Mesendoderm (in vitro differentiated cells): ENCODE data around the gene HOXD4.
A peak's percentile ranks its signal among the peaks of the same experiment; 100 is the strongest.

ENCODE experiments used
- DNase-seq: peaks from one replicate; pipeline ENCODE4 v3.0.0; 2013
- H2AK5ac ChIP-seq: 2 replicates; pipeline ENCODE4 v1.6.1; 2013; ENCODE audit warnings: low read length, inconsistent platforms
- H2BK120ac ChIP-seq: 2 replicates; pipeline ENCODE4 v1.6.1; 2013; ENCODE audit warnings: low read depth, mild to moderate bottlenecking, low read length, moderate library complexity, mixed read lengths
- H2BK15ac ChIP-seq: replicated peaks from 2 replicates; pipeline ENCODE4 v1.6.1; 2013; ENCODE audit warnings: low read depth, mild to moderate bottlenecking, moderate library complexity
- H2BK5ac ChIP-seq: 2 replicates; pipeline ENCODE4 v1.6.1; 2013; ENCODE audit warnings: low read length, inconsistent platforms
- H3K18ac ChIP-seq: 2 replicates; pipeline ENCODE4 v1.6.1; 2013; ENCODE audit warnings: mild to moderate bottlenecking, low read length, mixed read lengths
- H3K23ac ChIP-seq: one replicate; pipeline ENCODE4 v1.6.1; 2013; ENCODE audit warnings: low read length
- H3K27ac ChIP-seq: 2 replicates; pipeline ENCODE4 v1.5.1; 2013; ENCODE audit warnings: low read depth, mild to moderate bottlenecking, inconsistent platforms, low read length, moderate library complexity
- H3K27me3 ChIP-seq: 2 replicates; pipeline ENCODE4 v1.6.1; 2013; ENCODE audit warnings: low read length, control low read depth, mild to moderate bottlenecking, inconsistent platforms; ENCODE audit not compliant: insufficient read depth, poor library complexity
- H3K36me3 ChIP-seq: 2 replicates; pipeline ENCODE4 v1.6.1; 2013; ENCODE audit warnings: low read length, inconsistent platforms; ENCODE audit not compliant: control insufficient read depth, insufficient read depth
- H3K4ac ChIP-seq: one replicate; pipeline ENCODE4 v1.6.1; 2013; ENCODE audit warnings: low read depth, mild to moderate bottlenecking, low read length, moderate library complexity
- H3K4me1 ChIP-seq: 2 replicates; pipeline ENCODE4 v1.6.1; 2013; ENCODE audit warnings: low read depth, low read length, inconsistent platforms; ENCODE audit not compliant: control insufficient read depth
- H3K4me2 ChIP-seq: 2 replicates; pipeline ENCODE4 v1.6.1; 2013; ENCODE audit warnings: low read length
- H3K4me3 ChIP-seq: 2 replicates; pipeline ENCODE4 v1.5.1; 2013; ENCODE audit warnings: mild to moderate bottlenecking, low read length
- H3K56ac ChIP-seq: one replicate; pipeline ENCODE4 v1.6.1; 2013; ENCODE audit warnings: low read length
- H3K79me1 ChIP-seq: 2 replicates; pipeline ENCODE4 v1.6.1; 2013; ENCODE audit warnings: low read length, inconsistent platforms
- H3K79me2 ChIP-seq: 2 replicates; pipeline ENCODE4 v1.6.1; 2013; ENCODE audit warnings: mild to moderate bottlenecking, low read length; ENCODE audit not compliant: control insufficient read depth, insufficient read depth
- H3K9ac ChIP-seq: 2 replicates; pipeline ENCODE4 v1.6.1; 2013; ENCODE audit warnings: low read length, inconsistent platforms
- H4K5ac ChIP-seq: one replicate; pipeline ENCODE4 v1.6.1; 2013; ENCODE audit warnings: low read length
- H4K8ac ChIP-seq: one replicate; pipeline ENCODE4 v1.6.1; 2013; ENCODE audit warnings: low read depth, mild to moderate bottlenecking, control low read depth, low read length, moderate library complexity
- WGBS: extraction: QIAGEN DNeasy Blood & Tissue Kit; methylation state at CpG from one replicate; pipeline ENCODE4 v1.1.7; 2013; ENCODE audit warnings: low lambda C conversion rate, missing lambda C conversion rate; ENCODE audit not compliant: insufficient coverage; ENCODE audit errors: extremely low coverage; 5-methylcytosine and 5-hydroxymethylcytosine counted together

Gene HOXD4

GRCh38 chr2:176174382-176174823 is 23.1 kb downstream of the HOXD4 start:
- Histone ChIP-seq H3K56ac (peak overlapping the region; percentile 25), H4K8ac (no peak overlapping the region), H3K27ac (no peak overlapping the region), H3K4me1 (peaks cover 2% of the 10 kb centered on the region), H3K18ac (no peak overlapping the region), H3K27me3 (peaks cover 63% of the 10 kb centered on the region), H3K36me3 (no peaks in the 10 kb centered on the region), H3K79me1 (no peaks in the 10 kb centered on the region), H2AK5ac (no peak overlapping the region), H3K9ac (no peak overlapping the region), H3K23ac (no peak overlapping the region), H2BK120ac (no peak overlapping the region), H3K4me3 (no peak overlapping the region), H2BK5ac (no peak overlapping the region), H2BK15ac (no peak overlapping the region), H4K5ac (no peak overlapping the region), H3K4me2 (no peak overlapping the region), H3K79me2 (no peaks in the 10 kb centered on the region), H3K4ac (no peak overlapping the region)
- no peak for DNase-seq
- no CpG with 5 or more reads among the region's 14 CpGs for WGBS

DNA sequence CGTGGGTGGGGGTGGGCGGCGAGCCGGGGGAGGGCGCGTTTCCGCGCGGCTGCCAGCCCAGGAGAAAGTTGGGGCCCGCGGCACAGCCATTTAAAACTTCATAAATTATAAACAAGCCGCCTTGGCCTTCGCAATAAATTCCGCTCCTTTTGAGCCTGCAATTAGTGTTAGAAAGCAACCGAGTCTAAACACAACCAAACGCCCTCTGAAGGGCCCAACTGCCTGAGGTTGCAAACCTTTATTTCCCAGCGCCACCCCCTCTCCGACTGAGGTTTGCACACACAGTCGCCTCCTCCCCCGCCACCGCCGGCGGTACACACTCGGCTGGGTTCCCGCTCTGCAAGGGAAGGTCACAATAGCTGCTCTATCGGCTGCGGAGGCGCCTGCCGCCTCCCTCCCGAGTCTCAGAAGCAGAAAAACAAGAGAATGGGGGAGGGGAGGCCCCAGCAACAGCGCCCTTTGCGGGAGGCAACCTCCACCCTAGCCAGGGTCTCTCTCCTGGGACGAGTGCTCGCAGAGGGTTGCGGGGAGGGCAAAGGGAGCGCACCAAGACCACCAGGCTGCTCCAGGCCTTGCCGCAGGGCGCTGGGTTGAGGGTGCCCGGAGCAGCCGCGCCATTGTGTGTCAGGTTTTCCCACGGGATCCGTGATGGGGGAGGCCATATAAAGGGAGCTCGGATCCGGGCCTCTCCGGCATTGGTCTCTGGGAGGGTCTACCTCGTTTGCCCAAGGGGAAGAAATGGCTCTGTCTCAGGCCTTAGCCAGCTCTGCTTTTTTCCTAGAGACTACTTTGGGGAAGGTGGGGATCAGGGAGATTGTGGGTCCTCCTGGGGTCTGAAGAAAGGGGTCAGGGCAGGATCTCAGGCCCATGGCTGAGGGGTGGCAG is 23.7 kb downstream of the HOXD4 start:
- peak; percentile 73 for DNase-seq
- H3K4me2 ChIP-seq: peak overlapping the region; percentile 45
- no peak overlapping the region for H2BK15ac ChIP-seq
- H3K4me1 ChIP-seq: peaks cover 2% of the 10 kb centered on the region
- peaks cover 64% of the 10 kb centered on the region for H3K27me3 ChIP-seq
- no peak overlapping the region for H2BK120ac ChIP-seq
- H3K9ac ChIP-seq: peak overlapping the region; percentile 20
- no peak overlapping the region for H4K5ac ChIP-seq
- no peak overlapping the region for H3K18ac ChIP-seq
- no peaks in the 10 kb centered on the region for H3K79me2 ChIP-seq
- H3K23ac ChIP-seq: no peak overlapping the region
- H4K8ac ChIP-seq: no peak overlapping the region
- H3K27ac ChIP-seq: no peak overlapping the region
- H3K4me3 ChIP-seq: no peak overlapping the region
- no peak overlapping the region for H2BK5ac ChIP-seq
- no CpG with 5 or more reads among the region's 47 CpGs for WGBS
- no peaks in the 10 kb centered on the region for H3K36me3 ChIP-seq
- no peaks in the 10 kb centered on the region for H3K79me1 ChIP-seq
- H3K56ac ChIP-seq: peak overlapping the region; percentile 80
- no peak overlapping the region for H2AK5ac ChIP-seq
- H3K4ac ChIP-seq: no peak overlapping the region

DNA sequence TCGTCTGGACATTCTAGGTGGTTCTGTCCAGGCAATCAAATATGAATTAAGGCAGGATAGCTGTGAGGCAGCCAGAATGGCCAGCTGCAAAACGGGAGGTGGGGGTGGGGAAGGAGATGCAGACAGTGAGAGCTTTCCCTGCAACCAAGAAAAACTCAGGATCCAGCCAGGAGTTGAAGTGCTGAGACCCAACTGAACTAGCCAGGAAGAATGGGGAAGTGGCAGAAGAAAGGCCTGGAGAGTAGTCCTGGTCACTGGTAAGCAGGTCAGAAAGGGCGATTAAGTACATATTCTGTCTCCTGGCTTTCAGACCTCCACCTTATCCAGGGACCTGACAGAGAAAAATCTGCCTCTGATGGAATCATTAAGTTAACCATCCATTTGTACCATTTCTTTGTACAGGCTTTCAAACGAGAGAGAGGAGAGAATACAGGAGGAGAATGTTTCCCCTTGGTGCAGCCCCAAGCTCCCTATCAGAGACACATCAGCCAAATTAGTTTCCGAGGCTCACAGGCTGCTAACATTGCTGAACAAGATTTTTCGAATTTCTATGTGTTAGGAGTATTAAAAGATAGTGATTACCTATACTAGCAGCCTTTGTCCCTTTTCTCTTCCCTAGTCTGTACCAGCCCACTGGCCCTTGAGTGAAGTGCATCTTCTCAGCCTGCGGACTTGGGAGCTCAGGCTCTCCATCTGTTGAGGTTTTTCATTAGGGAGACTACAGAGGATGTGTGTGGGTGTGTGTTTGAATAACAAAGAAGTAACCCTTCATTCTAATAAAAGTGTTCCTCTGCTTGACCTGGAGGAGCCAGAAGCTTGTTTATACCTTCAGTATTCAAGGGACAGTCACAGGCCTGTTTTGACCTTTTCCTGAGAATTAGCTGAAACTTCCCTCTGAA is 24.6 kb downstream of the HOXD4 start:
- no peak overlapping the region for H3K23ac ChIP-seq
- H2BK5ac ChIP-seq: no peak overlapping the region
- peaks cover 68% of the 10 kb centered on the region for H3K27me3 ChIP-seq
- no CpG with 5 or more reads among the region's 7 CpGs for WGBS
- no peak overlapping the region for H3K4ac ChIP-seq
- no peak overlapping the region for H2BK120ac ChIP-seq
- no peaks in the 10 kb centered on the region for H3K79me2 ChIP-seq
- no peak for DNase-seq
- no peak overlapping the region for H2BK15ac ChIP-seq
- no peak overlapping the region for H4K8ac ChIP-seq
- H3K36me3 ChIP-seq: no peaks in the 10 kb centered on the region
- peaks cover 2% of the 10 kb centered on the region for H3K4me1 ChIP-seq
- H3K4me2 ChIP-seq: no peak overlapping the region
- H2AK5ac ChIP-seq: no peak overlapping the region
- H3K56ac ChIP-seq: no peak overlapping the region
- no peak overlapping the region for H3K9ac ChIP-seq
- H4K5ac ChIP-seq: no peak overlapping the region
- H3K4me3 ChIP-seq: no peak overlapping the region
- H3K18ac ChIP-seq: no peak overlapping the region
- H3K27ac ChIP-seq: no peak overlapping the region
- no peaks in the 10 kb centered on the region for H3K79me1 ChIP-seq

GRCh38 chr2:176177580-176178037 is 26.3 kb downstream of the HOXD4 start:
- Histone ChIP-seq H4K5ac (no peak overlapping the region), H3K56ac (peak overlapping the region; percentile 19), H3K23ac (no peak overlapping the region), H3K4me2 (peak overlapping the region; percentile 32), H3K4me1 (peaks cover 2% of the 10 kb centered on the region), H3K18ac (no peak overlapping the region), H3K4me3 (no peak overlapping the region), H2AK5ac (no peak overlapping the region), H3K27me3 (peaks cover 61% of the 10 kb centered on the region), H4K8ac (no peak overlapping the region), H3K36me3 (no peaks in the 10 kb centered on the region), H3K9ac (peak overlapping the region; percentile 50), H2BK120ac (no peak overlapping the region), H3K79me1 (no peaks in the 10 kb centered on the region), H2BK15ac (no peak overlapping the region), H2BK5ac (no peak overlapping the region), H3K4ac (no peak overlapping the region), H3K27ac (no peak overlapping the region), H3K79me2 (no peaks in the 10 kb centered on the region)
- peak; percentile 52 for DNase-seq
- WGBS: no CpG with 5 or more reads among the region's 12 CpGs

DNA sequence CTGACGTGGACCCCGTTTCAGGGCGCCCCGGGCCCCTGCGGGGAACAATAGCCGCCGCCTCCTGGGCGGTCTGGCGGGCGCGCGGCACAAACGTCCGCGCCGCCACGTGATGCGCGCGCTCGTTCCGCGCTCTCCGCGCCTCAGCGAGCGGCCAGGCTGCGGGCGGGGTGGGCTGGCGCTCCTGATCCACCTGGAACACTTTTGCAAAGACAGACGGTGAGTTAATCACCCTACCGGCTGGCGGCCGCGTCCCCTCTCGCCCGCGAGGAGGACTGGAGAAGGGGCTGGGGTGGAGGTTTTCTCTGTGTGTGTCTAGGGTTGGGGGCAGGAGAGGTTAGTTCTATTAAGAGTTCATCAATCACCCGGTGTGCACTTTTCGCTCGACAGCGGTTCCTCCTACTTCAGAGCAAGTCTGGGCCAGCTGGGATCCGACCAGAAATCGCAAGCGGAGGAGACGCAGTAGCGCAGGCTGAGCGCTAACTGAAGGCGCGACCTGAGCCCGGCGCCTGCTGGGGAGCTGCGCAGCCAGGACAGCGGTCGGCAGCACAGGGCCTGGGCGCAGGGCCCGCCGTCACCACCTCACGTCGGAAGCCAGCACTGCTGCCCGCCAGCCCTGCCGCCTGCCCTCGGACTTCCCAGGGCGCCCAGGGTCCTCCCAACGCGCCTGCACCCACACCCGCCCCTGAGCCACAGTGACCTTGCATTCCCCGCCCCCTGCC is 26.8 kb downstream of the HOXD4 start:
- peak overlapping the region; percentile 16 for H3K4me3 ChIP-seq
- peak overlapping the region; percentile 50 for H3K9ac ChIP-seq
- no peak overlapping the region for H2AK5ac ChIP-seq
- peak overlapping the region; percentile 19 for H3K56ac ChIP-seq
- no peak overlapping the region for H2BK5ac ChIP-seq
- no peak overlapping the region for H3K27ac ChIP-seq
- no peaks in the 10 kb centered on the region for H3K36me3 ChIP-seq
- H3K23ac ChIP-seq: no peak overlapping the region
- no CpG with 5 or more reads among the region's 68 CpGs for WGBS
- H3K4ac ChIP-seq: no peak overlapping the region
- H3K4me2 ChIP-seq: peak overlapping the region; percentile 32
- no peak overlapping the region for H4K8ac ChIP-seq
- no peaks in the 10 kb centered on the region for H3K79me1 ChIP-seq
- no peak overlapping the region for H3K18ac ChIP-seq
- DNase-seq: peak; percentile 55
- H3K79me2 ChIP-seq: no peaks in the 10 kb centered on the region
- H2BK15ac ChIP-seq: no peak overlapping the region
- H3K4me1 ChIP-seq: peaks cover 2% of the 10 kb centered on the region
- H3K27me3 ChIP-seq: peaks cover 56% of the 10 kb centered on the region
- no peak overlapping the region for H4K5ac ChIP-seq
- no peak overlapping the region for H2BK120ac ChIP-seq
